IPS-18c (cell line): Measurements from ENCODE around the gene PSMB1.
"Not testable (repeated sequence)": the region's sequence is repeated elsewhere in the genome, so short reads cannot be mapped to it uniquely, and the experiment has no call there.

Experiments
- H3K4me3 ChIP-seq: 2 replicates; pipeline ENCODE4 v1.7.0; 2013; ENCODE audit warnings: low read depth, mild to moderate bottlenecking, low read length, moderate library complexity; ENCODE audit not compliant: insufficient read depth
- H3K9me3 ChIP-seq: one replicate; pipeline ENCODE4 v1.6.1; 2013; ENCODE audit warnings: mild to moderate bottlenecking, low read length, moderate library complexity; ENCODE audit not compliant: control insufficient read depth, insufficient read depth

PSMB1 gene

GRCh38 chr6:170545405-170545804 lies 7.7 kb downstream of the PSMB1 start:
- no peaks in the 10 kb centered on the region for H3K9me3 ChIP-seq
- no peak overlapping the region for H3K4me3 ChIP-seq

DNA sequence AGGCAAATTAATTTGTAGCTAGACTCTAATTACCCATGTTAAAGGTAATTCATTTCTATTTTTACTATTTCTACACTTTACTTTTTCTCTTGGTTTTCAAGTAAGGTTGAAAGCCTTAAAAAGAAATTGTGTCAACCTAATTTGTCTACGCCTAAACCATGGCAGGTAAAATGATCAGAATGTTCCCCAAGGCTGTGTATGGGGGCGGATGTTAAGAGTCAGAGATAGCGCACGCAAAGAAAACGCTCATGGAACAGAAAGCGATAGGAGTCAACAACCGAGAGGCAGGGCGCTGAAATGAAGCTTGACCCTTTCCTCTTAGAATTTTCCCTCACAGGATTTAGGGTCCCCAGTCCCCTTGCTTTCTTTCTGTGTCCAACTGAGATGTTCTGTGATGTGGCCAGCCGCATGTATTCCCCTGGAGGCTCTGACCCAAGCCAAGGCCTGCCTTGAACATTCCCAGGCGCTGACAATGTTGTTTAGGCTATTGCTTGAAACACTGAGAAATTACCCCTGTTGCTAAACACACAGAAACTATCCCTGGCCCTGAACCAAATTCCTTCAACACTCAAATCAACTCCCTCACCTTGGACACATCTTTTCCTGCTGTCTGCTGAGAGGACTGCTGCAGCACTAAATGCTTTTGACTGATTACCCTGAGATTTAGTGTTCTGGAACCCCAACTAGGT lies 10.9 kb downstream of the PSMB1 start:
- no peak overlapping the region for H3K4me3 ChIP-seq
- H3K9me3 ChIP-seq = no peaks in the 10 kb centered on the region

DNA sequence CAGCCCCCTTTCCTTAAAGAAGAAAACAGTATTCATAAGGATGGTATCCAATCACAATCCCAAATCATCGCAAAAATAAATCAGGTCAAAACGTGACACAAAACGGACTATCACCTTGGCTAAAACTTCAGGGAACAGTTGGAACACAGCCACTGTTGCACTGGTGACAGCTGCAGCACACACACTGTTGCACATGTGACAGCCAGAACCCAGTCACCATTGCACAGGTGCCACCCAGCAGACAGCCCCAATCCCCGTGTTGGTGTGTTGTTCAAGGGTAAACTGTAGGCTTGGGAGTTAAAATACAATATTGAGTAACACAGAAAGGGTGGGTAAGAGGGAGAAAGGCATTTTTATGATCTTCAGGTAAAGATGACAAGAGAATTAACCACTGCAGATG lies 15.8 kb downstream of the PSMB1 start:
- Histone ChIP-seq H3K4me3 (no peak overlapping the region), H3K9me3 (no peaks in the 10 kb centered on the region)

DNA sequence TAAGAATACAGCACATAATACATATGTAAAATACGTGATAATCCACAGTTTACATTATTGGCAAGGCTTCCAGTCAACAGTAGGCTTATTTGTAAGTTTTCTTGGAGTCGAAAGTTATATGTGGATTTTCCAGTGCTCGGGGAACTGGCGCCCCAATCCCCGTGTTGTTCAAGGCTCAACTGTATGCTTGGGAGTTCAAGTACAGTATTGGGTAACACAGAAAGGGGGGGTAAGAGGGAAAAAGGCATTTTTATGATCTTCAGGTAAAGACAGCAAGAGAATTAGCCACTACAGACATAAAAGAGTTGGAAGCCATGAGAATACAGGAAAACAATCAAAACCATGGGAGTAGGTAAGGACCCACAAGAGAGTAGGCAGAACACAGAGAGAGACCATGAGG lies 16.4 kb downstream of the PSMB1 start:
- Histone ChIP-seq H3K9me3 (no peaks in the 10 kb centered on the region), H3K4me3 (no peak overlapping the region)

DNA sequence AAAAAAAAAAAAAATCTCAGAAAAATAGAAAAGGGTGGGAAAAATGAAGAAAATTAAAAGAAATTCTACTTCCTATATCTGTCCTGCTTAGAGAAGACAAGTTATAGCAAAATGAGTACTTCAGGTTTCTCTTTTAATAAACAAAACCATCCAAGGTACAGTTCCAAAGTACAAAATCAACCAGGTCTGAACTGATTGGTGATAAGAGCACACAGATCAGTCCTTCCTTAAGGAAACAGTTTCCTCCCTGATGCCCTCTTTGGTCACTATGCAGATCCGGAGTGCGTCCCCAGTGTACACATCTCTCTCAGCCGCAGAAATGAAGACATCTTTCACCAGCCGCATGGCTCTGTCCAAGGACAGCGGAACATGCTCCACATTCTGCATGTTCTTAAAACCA lies 18.1 kb downstream of the PSMB1 start:
- no peak overlapping the region for H3K4me3 ChIP-seq
- H3K9me3 ChIP-seq = no peaks in the 10 kb centered on the region

GRCh38 chr6:170533792-170534191 lies 19.3 kb downstream of the PSMB1 start:
- H3K9me3 ChIP-seq = no peaks in the 10 kb centered on the region
- H3K4me3 ChIP-seq = no peak overlapping the region

- no peaks in the 10 kb centered on the region for H3K9me3 ChIP-seq
- H3K4me3 ChIP-seq = no peak overlapping the region
Measured at GRCh38 chr6:170532867-170533488, 20.1 kb downstream of the PSMB1 start.

DNA sequence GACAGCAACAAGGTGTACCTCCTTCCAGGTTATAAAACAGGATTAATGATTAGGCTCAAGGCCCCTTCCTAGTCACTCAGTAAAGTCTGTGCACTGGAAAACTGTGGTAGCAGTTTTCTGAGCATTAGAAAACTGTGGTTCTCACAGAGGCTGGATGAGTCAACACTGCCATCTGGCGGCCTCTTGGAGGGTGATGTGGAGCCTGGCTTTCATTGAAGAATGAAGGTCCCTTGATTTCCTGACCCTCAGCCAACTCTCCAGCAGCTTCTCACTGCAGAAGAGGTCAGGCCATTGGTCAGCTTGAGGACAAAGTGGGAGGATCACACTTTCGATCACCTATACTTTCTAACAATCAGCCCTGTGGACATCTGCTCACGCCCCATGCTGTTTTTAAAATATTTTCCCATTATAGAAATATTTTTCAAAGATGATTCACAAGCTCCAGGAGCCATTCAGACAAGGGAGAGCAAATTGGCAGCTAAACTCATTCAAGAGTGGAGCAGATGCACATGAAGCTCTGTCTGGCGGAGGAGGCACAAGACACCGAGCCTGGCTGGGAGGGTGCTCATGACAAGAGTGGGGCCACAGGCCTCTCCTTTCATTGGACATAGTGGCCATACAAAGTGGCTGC lies 23.2 kb downstream of the PSMB1 start:
- no peak overlapping the region for H3K4me3 ChIP-seq

DNA sequence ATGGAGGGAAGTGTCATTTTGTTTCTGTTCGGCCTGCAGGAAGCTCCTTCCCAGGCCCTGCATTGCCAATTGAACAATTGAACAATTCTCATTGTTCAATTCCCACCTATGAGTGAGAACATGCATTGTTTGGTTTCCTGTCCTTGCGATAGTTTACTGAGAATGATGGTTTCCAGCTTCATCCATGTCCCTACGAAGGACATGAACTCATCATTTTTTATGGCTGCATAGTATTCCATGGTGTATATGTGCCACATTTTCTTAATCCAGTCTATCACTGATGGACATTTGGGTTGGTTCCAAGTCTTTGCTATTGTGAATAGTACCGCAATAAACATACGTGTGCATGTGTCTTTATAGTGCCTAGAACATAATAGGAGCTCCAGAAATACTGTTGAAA lies 25.1 kb downstream of the PSMB1 start:
- H3K4me3 ChIP-seq, H3K9me3 ChIP-seq: not testable (repeated sequence)

More for the DNA sequence above, 23.2 kb downstream of the PSMB1 start:
- H3K9me3 ChIP-seq = no peaks in the 10 kb centered on the region

DNA sequence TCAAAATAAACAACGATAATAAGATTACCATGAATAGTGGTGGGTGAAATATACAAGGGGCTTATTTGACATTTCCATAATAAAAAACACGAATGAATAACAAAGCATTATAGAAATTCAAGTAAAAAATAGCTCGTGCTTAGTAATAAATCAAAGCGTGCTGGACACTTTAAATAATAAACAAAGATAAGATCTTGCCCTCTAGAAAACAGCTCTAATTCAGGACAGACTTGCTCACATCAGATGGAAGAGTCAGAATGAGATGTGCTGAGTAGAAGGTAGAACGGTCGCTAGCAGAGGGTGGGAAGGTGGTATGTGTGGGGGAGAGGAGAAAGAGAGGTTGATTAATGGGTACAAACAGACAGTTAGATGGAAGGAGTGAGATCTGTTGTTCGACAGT lies 27.3 kb downstream of the PSMB1 start:
- Histone ChIP-seq H3K9me3 (no peaks in the 10 kb centered on the region), H3K4me3 (no peak overlapping the region)

GRCh38 chr6:170524172-170524502 lies 29.0 kb downstream of the PSMB1 start:
- Histone ChIP-seq H3K4me3 (no peak overlapping the region), H3K9me3 (no peaks in the 10 kb centered on the region)

- H3K4me3 ChIP-seq = no peak overlapping the region
- H3K9me3 ChIP-seq = no peaks in the 10 kb centered on the region
Measured at GRCh38 chr6:170523256-170524171, 29.6 kb downstream of the PSMB1 start.

DNA sequence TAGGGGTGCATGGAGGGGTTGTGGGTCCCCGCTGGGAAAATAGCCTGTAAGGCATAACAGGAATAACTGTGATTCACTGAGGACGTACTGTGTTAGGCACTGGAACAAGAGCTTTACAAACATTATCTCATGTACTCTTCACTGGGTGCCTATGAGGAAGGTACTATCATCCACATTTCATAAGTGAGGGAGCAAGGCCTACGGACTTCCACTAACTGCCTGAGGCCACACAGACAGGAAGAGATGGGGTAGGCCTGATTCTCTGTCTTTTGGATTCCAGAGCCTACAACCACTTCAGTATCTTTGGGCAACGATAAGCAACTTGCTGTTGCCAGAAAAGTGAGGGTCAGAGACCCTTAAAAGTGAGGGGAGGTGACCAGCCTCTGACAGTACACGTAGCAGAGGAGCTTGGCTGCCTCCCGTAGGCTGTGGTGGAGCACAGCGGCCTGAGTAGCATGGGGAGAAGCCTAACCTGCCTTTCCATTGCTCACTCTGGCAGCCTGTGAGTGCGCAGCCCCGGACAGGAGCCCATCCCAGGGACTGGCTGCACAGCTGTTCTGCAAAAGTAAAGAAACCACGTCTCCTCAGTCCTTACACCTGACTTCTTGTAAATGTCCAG lies 30.4 kb downstream of the PSMB1 start:
- H3K4me3 ChIP-seq = no peak overlapping the region
- H3K9me3 ChIP-seq = no peaks in the 10 kb centered on the region

DNA sequence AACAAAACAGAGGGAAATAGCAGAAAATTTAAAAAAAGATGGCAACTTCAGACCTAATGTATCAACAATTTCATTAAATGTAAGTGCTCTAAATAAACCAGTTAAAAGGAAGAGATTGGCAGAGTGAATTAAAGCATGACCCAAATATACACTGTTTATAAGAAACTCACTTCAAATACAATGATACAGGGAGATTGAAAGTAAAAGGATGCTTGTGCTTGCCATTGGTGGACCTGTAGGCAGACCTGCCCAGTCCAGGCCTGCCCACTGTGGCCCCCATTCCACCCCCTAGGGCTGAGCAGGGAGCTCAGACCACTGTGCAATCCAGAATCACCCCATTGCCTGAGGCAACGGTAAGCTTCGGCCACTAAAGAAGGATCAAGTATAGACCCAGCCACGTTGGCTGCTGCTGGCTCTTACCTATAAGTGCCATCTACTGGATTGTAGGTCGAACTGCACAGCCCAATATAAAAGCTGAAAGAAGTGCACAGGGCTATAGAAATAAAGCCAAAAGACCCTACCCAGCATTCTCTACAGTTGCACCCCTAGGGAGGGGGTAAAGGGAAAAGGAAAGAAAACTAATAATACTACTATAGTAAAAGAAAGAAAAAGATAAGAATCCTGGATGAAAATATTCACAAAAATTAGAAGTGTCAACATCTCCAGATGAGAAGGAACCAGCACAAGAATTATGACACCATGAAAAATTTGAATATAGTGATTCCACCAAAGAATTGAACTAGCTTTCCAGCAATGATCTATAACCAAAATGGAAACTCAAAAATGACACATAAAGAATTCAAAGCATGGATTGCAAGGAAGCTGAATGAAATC lies 36.1 kb downstream of the PSMB1 start:
- Histone ChIP-seq H3K9me3 (no peaks in the 10 kb centered on the region), H3K4me3 (no peak overlapping the region)

- Histone ChIP-seq H3K4me3 (no peak overlapping the region), H3K9me3 (no peaks in the 10 kb centered on the region)
Measured at GRCh38 chr6:170514908-170515307, 38.2 kb downstream of the PSMB1 start.

- no peaks in the 10 kb centered on the region for H3K9me3 ChIP-seq
- no peak overlapping the region for H3K4me3 ChIP-seq
Measured at GRCh38 chr6:170512249-170512648, 40.9 kb downstream of the PSMB1 start.

DNA sequence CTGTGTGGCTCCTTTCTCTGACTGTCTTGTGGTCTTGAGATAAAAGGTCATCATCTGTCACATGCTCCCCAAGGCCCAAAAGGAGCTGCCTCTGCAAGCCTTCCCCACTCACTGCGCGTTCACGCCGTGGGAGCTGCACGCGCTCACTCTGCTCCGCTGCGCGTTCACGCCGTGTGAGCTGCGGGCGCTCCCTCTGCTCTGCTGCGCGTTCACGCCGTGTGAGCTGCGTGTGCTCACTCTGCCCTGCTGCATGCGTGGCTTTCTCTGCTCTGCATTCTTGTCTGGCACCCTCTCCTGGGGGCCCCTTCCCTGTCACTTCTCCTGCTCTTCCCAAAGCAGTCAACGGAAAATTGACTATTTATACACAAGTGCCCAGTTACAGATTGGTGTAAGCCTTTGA lies 42.5 kb downstream of the PSMB1 start:
- H3K9me3 ChIP-seq = no peaks in the 10 kb centered on the region
- no peak overlapping the region for H3K4me3 ChIP-seq
